GM12878 (cell line): ENCODE results near the gene PSMD1. TPM values are rescaled to one million over a fixed set of nuclear protein-coding genes. Genes with fewer than 3 reads are reported as not detected.

Source experiments
- ATAC-seq: fragments of 200-7000 bp; cut with Tn5 transposase; 3 replicates; pipeline ENCODE4 v1.9.1; 2020; ENCODE audit warnings: mild to moderate bottlenecking, moderate library complexity
- BruUV-seq: library from RNA; stranded (reverse); fragments of 400-500 nt; replicated peaks from 2 replicates; lab custom pipeline; 2021; lab: Mats Ljungman, UMichigan
- CTCF ChIA-PET: fragments of 300-600 bp; sonication (Branson Sonifier 250); formaldehyde crosslinking; extraction: SDS; loops from one replicate; lab custom pipeline; 2021; ENCODE audit warnings: inconsistent platforms; lab: Yijun Ruan, JAX
- POLR2A ChIA-PET: fragments of 350-600 bp; formaldehyde crosslinking; extraction: SDS; loops from one replicate; lab custom pipeline; 2021; ENCODE audit warnings: inconsistent platforms; lab: Charles Lee
- RAD21 ChIA-PET: fragments of 300-600 bp; sonication (Branson Sonifier 250); formaldehyde crosslinking; loops from one replicate; lab custom pipeline; 2023; ENCODE audit warnings: antibody characterized with exemption; ENCODE audit not compliant: unreplicated experiment; lab: Charles Lee
- SMC1A ChIA-PET: fragments of 300-600 bp; sonication (Branson Sonifier 250); formaldehyde crosslinking; loops from one replicate; lab custom pipeline; 2023; ENCODE audit not compliant: unreplicated experiment, uncharacterized antibody; lab: Charles Lee
- DNase-seq: peaks from one replicate; pipeline ENCODE4 v3.0.0-alpha.2; 2011; ENCODE audit warnings: low read depth, low spot score
- FAIRE-seq: peaks from 3 replicates; lab custom pipeline; 2011; peaks lifted over from hg19 to GRCh38; lab: Jason Lieb, UNC
- H2AFZ ChIP-seq: 2 replicates; pipeline ENCODE4 v1.6.0; 2011; ENCODE audit warnings: low read depth, low read length, control low read depth; ENCODE audit not compliant: control insufficient read depth
- H3K27ac ChIP-seq: 2 replicates; pipeline ENCODE4 v1.5.1; 2011; ENCODE audit warnings: control low read depth; ENCODE audit not compliant: control insufficient read depth, insufficient read depth
- H3K27me3 ChIP-seq, 2 experiments: replicated peaks in 1 of 2; 2 replicates each; pipeline versions ENCODE4 v1.6.0 to v1.6.1; 2011; ENCODE audit warnings: low read length in 1 of 2; ENCODE audit not compliant: control insufficient read depth in 2 of 2, insufficient read depth in 2 of 2
- H3K36me3 ChIP-seq, 2 experiments: 2 replicates each; pipeline ENCODE4 v1.5.1; 2011; ENCODE audit warnings: low read length in 1 of 2; ENCODE audit not compliant: control insufficient read depth in 2 of 2, insufficient read depth in 2 of 2
- H3K4me1 ChIP-seq: 2 replicates; pipeline ENCODE4 v1.6.1; 2011; ENCODE audit warnings: mild to moderate bottlenecking, low read length, moderate library complexity, mixed read lengths; ENCODE audit not compliant: control insufficient read depth, insufficient read depth
- H3K4me2 ChIP-seq: 2 replicates; pipeline ENCODE4 v1.6.0; 2011; ENCODE audit warnings: control low read depth; ENCODE audit not compliant: control insufficient read depth, insufficient read depth
- H3K4me3 ChIP-seq: fragments of 200-600 bp; sonication (generic); 2 replicates; pipeline ENCODE4 v1.5.1; 2016
- H3K79me2 ChIP-seq: 2 replicates; pipeline ENCODE4 v1.6.0; 2011; ENCODE audit warnings: low read length; ENCODE audit not compliant: control insufficient read depth, insufficient read depth
- H3K9ac ChIP-seq: 2 replicates; pipeline ENCODE4 v1.8.0; 2011; ENCODE audit warnings: low read length, control low read depth, mixed read lengths; ENCODE audit not compliant: control insufficient read depth, insufficient read depth
- H3K9me3 ChIP-seq: replicated peaks from 3 replicates; pipeline ENCODE4 v1.5.1; 2011; ENCODE audit warnings: mild to moderate bottlenecking, low read length; ENCODE audit not compliant: control insufficient read depth, insufficient read depth
- H4K20me1 ChIP-seq: 2 replicates; pipeline ENCODE4 v1.6.0; 2011; ENCODE audit not compliant: control insufficient read depth, insufficient read depth
- EP300 ChIP-seq, 2 experiments: fragments of 150-350 bp in 1 of 2; IDR thresholded peaks; 2 replicates each; pipeline ENCODE4 v1.6.1; 2011 to 2012; ENCODE audit warnings: low read depth in 2 of 2, low read length in 2 of 2, borderline replicate concordance in 1 of 2, improper control_type of control experiment in 1 of 2, inconsistent platforms in 1 of 2; ENCODE audit not compliant: control insufficient read depth in 1 of 2
- FOXM1 ChIP-seq: IDR thresholded peaks from 2 replicates; pipeline ENCODE4 v1.6.1; 2012; ENCODE audit warnings: low read depth, mild to moderate bottlenecking, inconsistent platforms, low read length, moderate library complexity
- HSF1 ChIP-seq: fragments of 150-350 bp; IDR thresholded peaks from 2 replicates; pipeline ENCODE4 v1.6.1; 2014; ENCODE audit warnings: mild to moderate bottlenecking, low read depth, low read length
- KDM1A ChIP-seq: fragments of 200-600 bp; sonication (generic); IDR thresholded peaks from 2 replicates; pipeline ENCODE4 v1.6.1; 2016; ENCODE audit warnings: borderline replicate concordance
- KLF5 ChIP-seq: fragments of 450-650 bp; IDR thresholded peaks from 2 replicates; pipeline ENCODE4 v1.6.1; 2014; ENCODE audit warnings: mild to moderate bottlenecking; ENCODE audit not compliant: partially characterized antibody
- MTA2 ChIP-seq: fragments of 450-650 bp; IDR thresholded peaks from 2 replicates; pipeline ENCODE4 v1.6.1; 2016; ENCODE audit warnings: low read depth, mild to moderate bottlenecking, moderate library complexity
- NR2C1 ChIP-seq: fragments of 450-650 bp; IDR thresholded peaks from 2 replicates; pipeline ENCODE4 v1.6.1; 2017; ENCODE audit warnings: antibody characterized with exemption, mild to moderate bottlenecking, moderate library complexity
- NRF1 ChIP-seq: conservative IDR thresholded peaks from 2 replicates; pipeline ENCODE4 v1.6.1; 2011; ENCODE audit warnings: mild to moderate bottlenecking, low read depth, low read length, improper control_type of control experiment
- SPI1 ChIP-seq: IDR thresholded peaks from 2 replicates; pipeline ENCODE4 v1.6.1; 2011; ENCODE audit warnings: low read depth, mild to moderate bottlenecking, low read length, moderate library complexity, borderline replicate concordance; ENCODE audit not compliant: insufficient read depth
- USF1 ChIP-seq: IDR thresholded peaks from 2 replicates; pipeline ENCODE4 v1.6.1; 2011; ENCODE audit warnings: borderline replicate concordance, low read depth, mild to moderate bottlenecking, moderate library complexity, mixed read lengths, low read length; ENCODE audit not compliant: insufficient read depth; ENCODE audit errors: extremely low read length
- ZBTB40 ChIP-seq: fragments of 450-650 bp; IDR thresholded peaks from 2 replicates; pipeline ENCODE4 v1.6.1; 2016; ENCODE audit warnings: mild to moderate bottlenecking, moderate library complexity, borderline replicate concordance
- WGBS: methylation state at CpG from one replicate; pipeline ENCODE4 v1.1.6; 2016; ENCODE audit warnings: low lambda C conversion rate; ENCODE audit not compliant: insufficient replicate concordance, insufficient coverage; ENCODE audit errors: missing lambda C conversion rate; 5-methylcytosine and 5-hydroxymethylcytosine counted together
- in situ Hi-C: fragments of 300-500 bp; cut with MboI; formaldehyde crosslinking; loops from 9 replicates; pipeline ENCODE4 v1.14.3; 2018; ENCODE audit warnings: mixed read lengths
- intact Hi-C: fragments of 100-400 bp; cut with micrococcal nuclease; formaldehyde crosslinking; loops from one replicate; pipeline ENCODE4 v1.14.2; 2022; ENCODE audit not compliant: unreplicated experiment
- polyA plus RNA-seq, 11 experiments: library from polyadenylated mRNA; depleted of rRNA in 4 of 11; unstranded in 6 of 11; stranded (reverse) in 5 of 11; fragments of >200 nt; fragmentation: Nextera tagmentation in 4 of 11; fragmentation: Illumina TruSeq in 1 of 11; extraction: Ambion mirVana in 4 of 11; extraction: Trizol in 1 of 11; gene quantifications; 1 replicate in 1 of 11; 2 replicates in 10 of 11; pipeline versions ENCODE4 v1.2.1 to v1.2.3, GENCODE V29; 2011 to 2016; ENCODE audit warnings: inconsistent platforms in 2 of 11, missing spikeins in 2 of 11, low read depth in 1 of 11
- total RNA-seq, 4 experiments: library from RNA; depleted of rRNA in 3 of 4; stranded (reverse); fragments of >200 nt in 3 of 4; fragmentation: Illumina TruSeq in 1 of 4; extraction: Trizol in 1 of 4; gene quantifications; 2 replicates each; pipeline versions ENCODE4 v1.2.1 to v1.2.3, GENCODE V29; 2013 to 2021

PSMD1 gene
- total and polyA plus RNA-seq, 10 of the 15 experiments (the other 5 are each of a cell fraction or from before 2014, with no cell fraction given) = 87.4 to 220 (median 139) TPM

GRCh38 chr2:231051116-231051515 is 5.6 kb upstream of the PSMD1 start:
- H3K27ac ChIP-seq = no peak overlapping the region
- H3K4me1 ChIP-seq = peaks cover 8% of the 10 kb centered on the region; the same call in 1 of the 2 replicates
- FAIRE-seq (no peak), DNase-seq (no peak), ATAC-seq (no peak)
- TF ChIP-seq NRF1 (no peak), KLF5 (no peak), HSF1 (no peak), SPI1 (no peak), USF1 (no peak), FOXM1 (no peak), ZBTB40 (no peak), NR2C1 (no peak), EP300 (IDR thresholded peaks at IDR 0.05; ENCODE audit: borderline replicate concordance in 1 of 2, control insufficient read depth in 1 of 2, low read depth in 2 of 2, low read length in 2 of 2) (no peak), MTA2 (no peak), KDM1A (no peak)
- SMC1A ChIA-PET = interaction anchor here (1.3 kb wide), 1 partner anchor 227 kb away, joined by 3 read pairs; no protein-coding TSS in a partner anchor
- RAD21 ChIA-PET = interaction anchor here (1.0 to 1.1 kb wide), 2 partner anchors 9 to 227 kb away, joined by 3 to 4 read pairs; no protein-coding TSS in a partner anchor
- no peaks in the 10 kb centered on the region for H3K79me2 ChIP-seq
- H4K20me1 ChIP-seq = no peaks in the 10 kb centered on the region
- peaks cover 0 to 2% of the 10 kb centered on the region in 2 experiments; a peak in 2 of 4 replicates for H3K27me3 ChIP-seq
- H3K9me3 ChIP-seq = no peaks in the 10 kb centered on the region
- no peak overlapping the region for H2AFZ ChIP-seq
- POLR2A ChIA-PET = no interaction called here
- no peaks in the 10 kb centered on the region for H3K36me3 ChIP-seq
- H3K4me3 ChIP-seq = no peak overlapping the region
- no TSS peak for BruUV-seq
- CTCF ChIA-PET = interaction anchor here (0.6 to 2.7 kb wide), 10 partner anchors 9 to 1264 kb away, joined by 3 to 36 read pairs (median 4); no protein-coding TSS in a partner anchor
- in situ Hi-C loops (loop anchor here (5.0 kb wide), 1 partner anchor 149 kb away; no protein-coding TSS in a partner anchor), intact Hi-C loops (loop anchor here (5.0 kb wide), 1 partner anchor 64 kb away; no protein-coding TSS in a partner anchor)
- no peak overlapping the region for H3K9ac ChIP-seq
- no peak overlapping the region for H3K4me2 ChIP-seq
- WGBS = 52% methylated on average over 5 of the region's 5 CpGs
